ENCODE data around the gene TTYH1. TPM values are rescaled to one million over a fixed set of nuclear protein-coding genes. Genes with fewer than 3 reads are reported as not detected.
"Not testable (repeated sequence)": the region's sequence is repeated elsewhere in the genome, so short reads cannot be mapped to it uniquely, and the experiment has no call there.

The TTYH1 gene
- 72.2 TPM for total RNA-seq

DNA sequence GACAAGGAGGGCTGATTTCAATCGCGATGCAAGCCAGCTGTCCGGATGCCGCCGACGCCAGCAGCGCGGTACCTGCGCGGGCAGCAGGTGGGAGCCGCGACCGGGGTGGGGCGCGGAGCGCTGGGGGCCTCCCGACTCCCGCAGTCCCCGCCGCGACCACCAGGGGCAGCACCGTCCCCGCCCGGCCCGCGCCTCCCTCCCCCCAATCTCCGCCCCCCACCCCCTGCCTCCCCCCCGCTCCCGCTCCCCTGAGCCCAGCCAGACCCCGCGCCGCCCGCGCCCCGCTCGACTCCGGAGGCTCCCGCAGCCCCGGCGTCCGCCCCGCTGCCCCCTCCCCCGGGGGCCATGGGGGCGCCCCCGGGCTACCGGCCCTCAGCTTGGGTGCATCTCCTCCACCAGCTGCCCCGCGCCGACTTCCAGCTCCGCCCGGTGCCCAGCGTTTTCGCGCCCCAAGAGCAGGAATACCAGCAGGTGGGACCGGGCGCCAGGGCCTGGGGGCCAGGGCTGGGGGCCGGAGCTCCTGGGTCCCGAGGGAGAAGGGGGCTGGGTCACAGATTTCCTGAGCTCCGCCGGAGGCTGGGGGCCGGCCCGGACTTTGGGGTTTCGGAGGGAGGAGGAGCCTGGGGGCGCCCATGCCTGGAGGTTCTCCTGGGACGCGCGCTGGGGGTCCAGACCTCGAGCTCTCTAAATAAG lies at the start of gene TTYH1:
TSS of gene TTYH1 (plus strand) at position 257 of the 693 bp plus-strand sequence. CDS start at position 346, 89 bp downstream.
- intact Hi-C loops (cut with DNase I) = no loop called here
- DNase-seq (ENCODE audit: low spot score) (no peak), ATAC-seq (no peak)

DNA sequence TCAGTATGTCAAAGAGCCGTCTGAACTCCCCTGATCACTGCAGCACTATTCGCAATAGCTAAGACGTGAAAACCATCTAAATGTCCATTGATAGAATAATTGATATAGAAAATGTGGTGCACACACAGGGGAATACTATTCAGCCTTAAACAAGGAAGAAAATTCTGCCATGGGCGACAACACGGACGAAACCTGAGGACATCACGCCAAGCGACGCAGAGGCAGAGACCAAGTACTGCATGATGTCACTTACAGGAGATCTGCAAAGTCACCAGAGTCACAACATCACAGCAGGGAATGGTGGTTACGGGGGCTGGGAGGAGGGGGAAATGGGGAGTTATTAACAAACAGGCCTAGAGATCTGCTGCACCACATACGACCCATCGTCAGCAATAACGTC lies 49.5 kb upstream of the TTYH1 start:
- ATAC-seq; intact Hi-C loops (cut with DNase I); DNase-seq (ENCODE audit: low spot score): not testable (repeated sequence)

DNA sequence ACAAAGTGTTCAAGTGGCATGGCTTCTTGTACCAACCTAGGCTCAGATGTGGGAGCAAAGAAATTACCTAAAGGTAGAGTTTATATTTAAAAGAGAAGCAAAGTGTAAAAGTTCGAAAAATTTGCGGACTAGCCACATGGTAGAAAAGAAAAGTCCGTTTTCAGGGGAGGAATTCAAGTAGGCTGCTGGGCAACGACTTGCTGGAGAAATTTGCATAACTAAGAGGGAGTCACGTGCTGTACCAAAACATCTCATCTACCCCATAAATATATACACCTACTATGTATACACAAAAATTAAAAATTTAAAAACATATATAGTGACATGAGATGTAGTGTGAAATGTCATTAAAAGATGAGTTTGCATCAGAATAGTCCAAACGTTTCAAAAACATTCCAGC lies 48.5 kb upstream of the TTYH1 start:
- DNase-seq (ENCODE audit: low spot score) (no peak), ATAC-seq (no peak)
- intact Hi-C loops (cut with DNase I) = no loop called here

DNA sequence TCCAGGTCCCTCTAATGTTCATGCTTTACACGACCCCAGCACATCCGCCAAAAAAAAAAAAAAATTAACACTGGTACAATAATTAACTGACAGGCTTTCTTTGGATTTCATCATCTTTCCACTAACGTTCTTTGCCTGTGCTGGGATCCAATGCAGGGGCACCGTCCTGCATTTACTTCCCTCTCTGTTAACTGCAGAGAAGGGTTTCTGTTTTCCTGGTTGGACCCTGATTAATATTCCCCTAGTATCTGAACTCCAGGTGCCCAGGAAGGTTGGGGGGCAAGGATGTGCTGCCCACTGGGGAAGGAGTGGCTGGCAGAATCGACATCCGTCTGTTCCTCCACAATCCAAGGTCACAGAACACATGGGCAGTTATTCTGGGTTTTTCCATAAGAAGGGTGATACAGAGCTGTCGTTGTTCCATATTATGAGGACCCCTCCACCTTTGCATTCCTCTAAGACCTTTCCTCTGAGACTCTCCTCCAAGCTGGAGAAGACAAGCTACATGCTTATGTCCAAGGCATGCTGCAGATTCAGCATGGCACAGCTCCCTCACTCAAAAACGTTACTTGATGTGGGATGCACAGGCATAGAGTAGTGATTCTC lies 46.1 kb upstream of the TTYH1 start:
- DNase-seq (ENCODE audit: low spot score) (no peak), ATAC-seq (no peak)
- intact Hi-C loops (cut with DNase I) = no loop called here

DNA sequence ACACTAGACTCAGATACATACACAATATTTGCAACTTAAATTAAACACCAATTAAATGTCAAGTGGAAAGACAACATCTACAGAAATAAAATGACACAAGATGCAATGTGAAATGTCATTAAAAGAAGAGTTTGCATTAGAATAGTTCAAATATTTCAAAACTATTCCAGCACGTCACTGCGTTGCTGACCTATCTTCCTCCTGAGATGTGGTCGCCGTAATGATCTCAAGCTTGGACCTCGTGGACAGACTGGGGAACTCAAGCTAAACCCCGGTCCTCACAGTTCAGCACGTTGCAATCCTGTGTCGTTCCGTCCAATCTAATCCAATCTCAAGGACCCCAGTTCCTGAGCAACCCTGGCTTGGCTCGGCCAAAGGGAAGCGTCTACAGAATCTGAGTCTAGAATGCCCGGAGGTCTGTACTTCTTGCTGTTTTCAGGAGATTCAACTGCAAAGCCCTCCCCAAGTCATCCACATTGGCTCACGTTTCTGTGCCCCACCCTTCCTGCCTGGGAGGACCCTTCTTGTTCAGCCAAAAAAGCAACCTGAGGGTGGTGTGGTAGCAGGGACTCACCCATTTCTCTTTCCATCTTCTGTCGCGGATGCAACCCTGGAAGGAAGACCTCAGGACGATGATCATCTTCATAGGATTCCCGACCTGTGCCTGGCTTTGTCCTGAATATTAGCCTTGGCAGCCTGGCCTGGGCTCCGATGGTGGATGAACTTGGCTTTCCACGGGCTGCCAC lies 45.4 kb upstream of the TTYH1 start:
- not testable (repeated sequence) for DNase-seq (ENCODE audit: low spot score)
- ATAC-seq = peak; percentile 33
- intact Hi-C loops (cut with DNase I) = loop anchor here (5.0 kb wide), 1 partner anchor 817 kb away; no protein-coding TSS in a partner anchor

DNA sequence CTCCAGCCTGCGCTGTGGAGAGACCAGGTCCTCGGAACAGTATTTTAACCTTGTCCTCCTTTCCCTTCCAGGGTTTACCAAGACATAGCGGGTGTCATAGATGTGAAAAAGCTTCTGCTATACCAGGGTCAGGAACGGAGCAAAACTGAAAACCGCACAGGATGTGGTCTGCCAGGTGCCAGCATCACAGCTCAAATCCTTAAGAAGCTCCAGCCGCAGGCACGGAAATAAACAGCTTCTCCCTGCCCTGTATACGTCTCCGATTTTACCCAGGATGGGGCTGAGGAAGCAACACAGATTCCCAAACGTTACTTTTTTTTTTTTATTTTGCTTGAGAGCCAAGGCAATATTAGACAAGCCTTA lies 44.8 kb upstream of the TTYH1 start:
- DNase-seq (ENCODE audit: low spot score) = not testable (repeated sequence)
- peak; percentile 30 for ATAC-seq
- intact Hi-C loops (cut with DNase I) = loop anchor here (5.0 kb wide), 1 partner anchor 817 kb away; no protein-coding TSS in a partner anchor

DNA sequence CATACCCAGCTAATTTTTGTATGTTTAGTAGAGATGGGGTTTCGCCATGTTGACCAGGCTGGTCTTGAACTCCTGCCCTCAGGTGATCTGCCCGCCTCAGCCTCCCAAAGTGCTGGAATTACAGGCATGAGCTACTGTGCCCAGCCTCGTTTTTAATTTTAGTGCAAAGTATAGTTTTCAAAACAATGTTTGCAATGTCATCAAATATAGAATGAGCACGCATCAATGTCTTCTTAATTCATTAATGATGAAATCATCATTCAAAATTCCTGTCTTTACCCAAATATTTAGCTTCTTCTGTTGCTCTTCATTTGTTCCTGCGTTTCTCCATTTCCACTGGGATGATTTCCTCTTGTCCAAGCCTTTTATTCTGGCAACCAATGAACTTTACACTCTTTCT lies 43.8 kb upstream of the TTYH1 start:
- DNase-seq (ENCODE audit: low spot score); ATAC-seq: not testable (repeated sequence)
- intact Hi-C loops (cut with DNase I) = loop anchor here (5.0 kb wide), 1 partner anchor 816 kb away; no protein-coding TSS in a partner anchor

DNA sequence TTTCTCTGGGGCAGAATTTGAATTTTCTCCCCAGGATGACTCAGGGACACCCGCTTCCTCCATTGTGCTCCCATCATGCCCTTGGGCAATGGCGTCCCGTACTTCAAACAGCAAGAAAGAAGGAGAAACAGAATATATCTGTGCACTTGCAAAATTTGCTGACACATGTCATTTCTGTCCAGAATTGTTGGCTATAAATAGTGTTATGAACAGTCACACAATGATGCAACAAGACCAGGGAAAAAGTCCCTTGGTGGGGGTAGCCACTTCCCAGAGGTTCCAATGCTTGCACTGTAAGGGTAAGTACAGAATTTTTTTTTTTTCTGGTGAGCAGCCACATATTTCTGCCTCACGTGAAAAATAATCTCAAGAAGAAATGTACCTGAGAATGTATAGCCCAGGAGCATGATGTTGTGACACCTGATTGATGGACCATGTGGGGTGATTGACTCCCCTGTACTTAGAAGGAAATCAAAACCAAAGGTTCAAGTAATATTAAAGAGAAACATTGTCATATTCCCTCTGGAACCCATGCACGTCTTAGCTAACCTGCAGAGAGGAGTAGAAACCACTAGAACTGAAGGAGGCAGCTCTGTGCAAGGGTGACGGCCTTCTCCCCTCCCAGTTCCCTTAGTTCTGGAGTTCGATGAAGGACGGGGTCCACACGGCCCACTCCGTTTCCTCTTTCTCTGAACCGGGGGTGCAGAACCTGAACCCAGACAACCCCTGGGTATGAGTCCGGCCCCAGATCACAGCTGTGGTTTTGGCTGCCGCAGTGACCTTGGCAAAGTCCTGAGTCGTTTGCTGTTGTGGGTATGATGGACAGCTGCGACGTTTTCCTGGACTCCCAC lies 41.3 kb upstream of the TTYH1 start:
- intact Hi-C loops (cut with DNase I) = loop anchor here (5.0 kb wide), 1 partner anchor 813 kb away; no protein-coding TSS in a partner anchor
- DNase-seq (ENCODE audit: low spot score) = no peak
- ATAC-seq = peak; percentile 65

DNA sequence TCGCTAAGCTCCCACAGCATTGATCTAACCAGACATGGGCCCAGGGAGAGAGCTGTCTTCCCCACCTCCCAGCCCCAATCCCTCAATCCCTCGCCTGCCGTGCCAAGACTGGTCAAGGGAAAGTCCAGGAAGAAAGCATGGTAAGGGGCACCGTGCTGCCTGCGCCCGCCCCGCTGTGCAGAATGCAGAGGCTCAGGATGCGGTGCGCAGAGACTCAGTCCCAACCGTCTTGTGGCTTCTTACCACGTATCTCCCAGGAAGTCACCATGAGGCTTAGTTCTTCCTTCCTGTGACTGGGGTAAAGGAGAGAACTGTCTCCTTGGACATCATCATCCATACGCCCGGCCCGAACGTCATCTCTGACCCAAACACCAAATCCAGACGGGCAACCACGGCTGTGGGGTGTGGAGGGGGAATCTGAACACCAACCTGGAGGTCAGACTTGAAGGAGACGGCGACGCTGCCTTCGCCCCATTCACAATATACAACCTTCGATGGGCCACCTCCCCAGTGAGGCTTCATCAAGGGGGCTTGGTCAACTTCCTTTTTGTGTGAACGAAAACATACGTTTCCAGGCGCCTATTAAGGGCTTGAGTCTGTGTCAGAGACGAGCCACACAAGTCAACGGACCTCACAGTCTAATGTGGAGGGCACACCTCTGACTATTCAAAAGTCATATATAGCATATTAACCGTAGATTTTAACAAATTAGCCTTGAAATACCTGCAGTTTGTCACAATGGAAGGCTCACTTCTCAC lies 39.9 kb upstream of the TTYH1 start:
- DNase-seq (ENCODE audit: low spot score); intact Hi-C loops (cut with DNase I): not testable (repeated sequence)
- peak; percentile 59 for ATAC-seq

DNA sequence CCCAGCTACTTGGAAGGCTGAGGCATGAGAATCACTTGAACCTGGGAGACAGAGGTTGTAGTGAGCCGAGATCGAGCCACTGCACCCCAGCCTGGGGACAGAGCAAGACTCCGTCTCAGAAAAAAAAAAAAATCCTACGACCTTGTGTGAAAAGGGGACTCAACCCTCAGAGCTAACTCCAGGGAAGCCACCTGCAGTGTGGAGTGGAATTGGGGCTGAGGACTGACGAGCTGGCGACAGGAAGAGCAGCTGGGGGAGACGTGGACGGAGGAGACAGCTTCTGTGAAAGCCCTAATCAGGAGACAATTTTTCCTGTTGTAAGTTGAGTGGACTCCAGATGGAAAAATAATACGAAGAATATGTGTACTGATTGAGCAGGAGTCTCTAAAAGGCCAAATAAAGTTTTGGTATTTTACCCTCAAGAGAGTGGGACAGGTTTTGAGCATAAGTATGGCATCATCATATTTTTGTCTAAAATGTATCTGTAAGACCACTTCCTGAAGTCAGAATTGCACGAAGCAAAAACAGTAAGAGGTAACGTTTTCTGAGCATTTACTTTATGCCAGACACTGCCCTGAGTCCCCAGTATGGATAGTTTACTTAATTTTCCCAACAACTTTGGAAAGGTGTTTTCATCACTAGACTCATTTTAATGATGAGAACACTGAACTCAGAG lies 38.5 kb upstream of the TTYH1 start:
- intact Hi-C loops (cut with DNase I) = no loop called here
- no peak for DNase-seq (ENCODE audit: low spot score)
- ATAC-seq = no peak

DNA sequence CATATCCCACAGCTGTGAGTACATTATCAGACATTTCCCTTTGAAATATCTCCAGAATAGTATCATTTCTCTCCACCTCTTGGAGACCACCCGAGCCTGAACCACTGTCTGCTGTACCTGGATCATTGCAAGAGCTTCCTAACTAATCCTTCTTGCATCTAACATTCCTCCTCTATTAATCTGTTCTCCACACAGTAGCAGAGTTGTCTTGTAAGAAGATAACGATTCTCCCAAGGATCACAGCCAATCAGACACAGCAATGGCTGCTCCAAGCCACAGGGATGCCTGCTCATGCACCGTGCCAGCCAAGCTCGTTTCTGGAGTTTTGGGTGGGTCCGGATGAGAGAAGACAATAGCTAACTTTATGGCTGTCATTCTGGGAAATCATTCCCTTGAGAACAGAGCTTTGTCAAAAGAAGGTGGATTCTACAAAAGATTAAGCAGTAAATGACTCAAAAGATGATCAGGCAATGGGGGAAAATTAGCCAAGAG lies 36.0 kb upstream of the TTYH1 start:
- ATAC-seq = no peak
- DNase-seq (ENCODE audit: low spot score) = peak; percentile 21
- intact Hi-C loops (cut with DNase I) = no loop called here

DNA sequence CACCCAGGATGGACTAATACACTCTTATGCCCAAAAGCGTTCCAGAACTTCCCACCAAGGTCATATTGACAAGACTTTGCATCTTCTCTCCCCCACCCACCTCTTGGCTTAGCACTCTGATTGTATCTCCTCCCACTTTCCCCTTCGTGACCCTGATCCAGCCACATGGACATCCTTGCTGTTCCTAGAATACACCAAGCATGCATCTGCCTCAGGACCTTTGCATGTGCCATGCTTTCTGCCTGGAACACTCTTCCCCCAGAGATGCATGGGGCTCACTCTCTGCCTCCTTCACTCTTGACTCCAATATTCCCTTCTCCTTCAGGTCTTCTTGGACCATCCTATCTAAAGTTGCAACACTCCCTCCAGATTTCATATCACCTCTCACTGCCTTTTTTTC lies 34.4 kb upstream of the TTYH1 start:
- intact Hi-C loops (cut with DNase I) = no loop called here
- no peak for ATAC-seq
- DNase-seq (ENCODE audit: low spot score) = peak; percentile 15

DNA sequence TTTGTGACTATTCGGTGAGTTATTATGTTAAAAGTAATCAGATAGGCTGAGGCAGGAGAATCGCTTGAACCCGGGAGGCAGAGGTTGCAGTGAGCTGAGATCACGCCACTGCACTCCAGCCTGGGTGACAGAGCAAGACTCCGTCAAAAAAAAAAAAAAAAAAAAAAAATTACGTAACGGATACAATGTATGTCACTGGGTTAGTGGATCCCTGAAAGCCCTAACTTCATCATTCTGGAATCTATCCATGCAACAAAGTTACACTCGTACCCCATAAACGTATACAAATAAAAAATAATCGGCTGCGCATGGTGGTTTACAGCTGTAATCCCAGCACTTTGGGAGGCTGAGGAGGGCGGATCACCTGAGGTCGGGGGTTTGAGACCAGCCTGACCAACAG lies 33.2 kb upstream of the TTYH1 start:
- ATAC-seq; DNase-seq (ENCODE audit: low spot score); intact Hi-C loops (cut with DNase I): not testable (repeated sequence)

DNA sequence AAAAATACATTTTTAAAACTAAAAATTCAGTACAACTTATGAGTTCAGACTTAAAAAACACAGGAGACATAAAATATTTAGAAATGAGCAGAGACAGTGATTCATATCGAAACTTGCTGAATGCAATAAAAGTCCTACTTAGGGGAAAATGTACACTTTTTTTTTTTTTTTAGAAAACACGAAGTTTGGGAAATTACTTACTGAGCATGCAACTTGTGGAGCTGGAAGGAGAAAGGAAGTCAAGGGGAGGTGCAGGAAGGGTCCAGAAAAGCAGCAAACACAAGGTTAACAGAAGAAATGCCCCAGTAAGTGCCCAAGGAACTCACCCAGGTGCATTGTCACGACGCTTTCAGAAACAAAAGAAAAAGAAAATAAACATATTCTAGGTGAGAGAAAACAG lies 31.9 kb upstream of the TTYH1 start:
- ATAC-seq = no peak
- DNase-seq (ENCODE audit: low spot score) = no peak
- intact Hi-C loops (cut with DNase I) = no loop called here

DNA sequence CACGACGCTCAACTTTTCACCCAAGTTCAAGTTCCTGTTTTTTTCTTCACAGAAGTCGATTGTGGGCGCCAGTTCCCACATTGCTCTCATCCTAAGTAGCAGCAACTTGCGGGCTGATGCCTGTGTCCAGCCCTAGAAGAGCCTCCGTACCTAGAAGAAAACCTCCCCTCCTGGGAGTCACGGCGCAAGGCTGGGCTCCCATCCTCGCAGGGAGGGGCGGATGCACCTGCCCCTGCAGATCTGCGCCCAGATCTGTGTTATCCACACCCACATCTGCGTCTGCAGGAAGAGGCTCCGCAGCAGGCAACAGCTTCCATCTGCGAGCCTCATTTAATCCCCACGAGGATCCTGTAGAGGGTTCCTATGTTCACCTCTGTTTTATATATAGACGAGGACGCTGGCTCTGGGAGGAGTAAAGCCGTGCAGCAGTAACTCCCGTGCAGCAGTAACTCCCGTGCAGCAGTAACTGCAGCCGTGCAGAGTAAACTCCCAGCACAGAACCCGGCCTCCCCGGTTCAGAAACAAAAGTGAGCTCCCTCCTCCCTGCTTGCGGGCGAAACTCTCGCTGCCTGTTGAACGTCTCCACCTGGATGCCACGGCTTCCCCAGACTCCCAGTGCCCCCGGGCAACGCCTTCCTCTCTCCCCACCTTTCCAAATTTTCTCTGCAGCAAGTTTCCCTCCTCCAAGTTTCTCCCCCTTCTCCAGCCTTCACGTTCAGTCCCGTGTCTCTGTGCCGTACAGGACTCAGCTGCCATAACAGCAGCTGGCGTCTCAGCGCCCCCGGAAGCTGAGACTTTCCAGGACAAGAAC lies 27.1 kb upstream of the TTYH1 start:
- intact Hi-C loops (cut with DNase I) = no loop called here
- peak; percentile 52 for ATAC-seq
- no peak for DNase-seq (ENCODE audit: low spot score)

DNA sequence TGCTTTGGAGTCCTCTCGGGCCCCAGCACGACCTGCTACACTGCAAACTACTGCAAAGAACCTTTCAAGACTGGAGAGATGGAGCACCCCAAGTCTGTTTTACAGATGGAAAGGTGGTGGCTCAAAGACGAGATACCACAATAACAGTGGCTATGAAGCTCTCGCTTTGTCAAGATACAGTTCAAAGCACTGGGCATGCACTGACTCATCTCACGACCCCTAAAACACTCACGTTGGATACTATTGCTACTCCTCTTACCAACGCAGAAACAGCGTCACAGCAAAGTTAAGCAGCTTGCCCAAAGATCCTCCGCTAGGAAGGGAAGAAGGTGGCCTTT lies 26.5 kb upstream of the TTYH1 start:
- no peak for DNase-seq (ENCODE audit: low spot score)
- no peak for ATAC-seq
- intact Hi-C loops (cut with DNase I) = no loop called here

DNA sequence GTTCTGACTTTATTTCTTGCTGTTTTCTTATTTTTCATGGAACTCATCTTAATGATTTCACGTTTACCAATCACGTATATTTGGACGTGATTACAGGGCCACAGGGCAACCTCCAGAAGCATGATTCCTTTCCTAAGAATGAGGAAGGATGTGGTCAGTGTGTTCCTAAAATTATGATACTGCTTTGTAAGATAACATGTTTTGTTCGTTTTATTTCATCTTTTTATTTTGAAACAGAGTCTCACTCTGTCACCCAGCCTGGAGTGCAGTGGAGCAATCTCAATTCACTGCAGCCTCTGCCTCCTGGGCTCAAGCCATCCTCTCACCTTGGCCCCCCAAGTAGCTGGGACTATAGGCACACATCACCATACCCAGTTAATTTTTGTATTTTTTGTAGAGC lies 25.7 kb upstream of the TTYH1 start:
- no peak for DNase-seq (ENCODE audit: low spot score)
- intact Hi-C loops (cut with DNase I) = no loop called here
- ATAC-seq = peak; percentile 42

Data from sciatic nerve (tissue), 2 donors.